ENCODE data around the gene MAP2.

DNA sequence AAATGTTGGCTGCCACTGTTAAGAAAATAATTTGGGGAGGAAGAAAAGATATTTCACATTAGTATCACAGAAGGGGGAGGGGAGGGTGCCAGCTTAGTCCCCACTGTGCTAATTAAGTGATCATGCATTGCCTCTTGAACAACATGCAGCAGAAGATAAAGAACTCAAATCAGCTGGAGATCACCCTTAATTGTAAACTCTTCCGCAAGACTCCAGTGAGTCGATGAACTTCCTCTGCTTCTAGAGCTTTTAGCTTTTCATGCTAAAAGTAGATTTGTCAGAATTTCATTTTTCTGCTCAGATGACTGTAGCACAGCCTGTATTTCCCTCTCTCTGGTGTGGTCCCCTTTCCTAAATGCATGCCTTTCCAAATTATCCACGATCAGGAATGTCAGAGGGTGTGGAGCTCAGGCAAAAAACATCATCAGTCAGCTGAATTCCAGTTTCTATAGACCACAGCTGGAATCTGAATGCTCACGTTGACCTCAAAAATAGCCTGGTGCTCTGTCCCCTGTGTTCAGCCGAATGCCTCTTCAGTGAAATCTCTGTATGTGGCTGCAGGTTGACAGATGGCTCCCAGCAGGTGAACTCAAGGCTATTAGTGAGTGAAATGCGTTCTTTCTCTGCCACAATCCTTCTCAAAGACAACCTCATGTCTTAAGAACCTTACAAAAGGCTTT is 191.0 kb downstream of the MAP2 start:
- TF ChIP-seq POLR2A (IDR thresholded peaks at IDR 0.05; ENCODE audit: low read depth, low read length) (no peak), EZH2 (IDR thresholded peaks at IDR 0.05; ENCODE audit: borderline replicate concordance, low read depth, low read length, severe bottlenecking) (no peak), POLR2AphosphoS5 (IDR thresholded peaks at IDR 0.05; ENCODE audit: insufficient read depth, low read depth, low read length) (no peak), FOS (IDR thresholded peaks at IDR 0.05; ENCODE audit: borderline replicate concordance, insufficient read depth, low read length) (no peak), JUN (IDR thresholded peaks at IDR 0.05; ENCODE audit: borderline replicate concordance, insufficient read depth, insufficient read length, low read depth) (no peak)
- TF ChIP-seq, protein P1, sequence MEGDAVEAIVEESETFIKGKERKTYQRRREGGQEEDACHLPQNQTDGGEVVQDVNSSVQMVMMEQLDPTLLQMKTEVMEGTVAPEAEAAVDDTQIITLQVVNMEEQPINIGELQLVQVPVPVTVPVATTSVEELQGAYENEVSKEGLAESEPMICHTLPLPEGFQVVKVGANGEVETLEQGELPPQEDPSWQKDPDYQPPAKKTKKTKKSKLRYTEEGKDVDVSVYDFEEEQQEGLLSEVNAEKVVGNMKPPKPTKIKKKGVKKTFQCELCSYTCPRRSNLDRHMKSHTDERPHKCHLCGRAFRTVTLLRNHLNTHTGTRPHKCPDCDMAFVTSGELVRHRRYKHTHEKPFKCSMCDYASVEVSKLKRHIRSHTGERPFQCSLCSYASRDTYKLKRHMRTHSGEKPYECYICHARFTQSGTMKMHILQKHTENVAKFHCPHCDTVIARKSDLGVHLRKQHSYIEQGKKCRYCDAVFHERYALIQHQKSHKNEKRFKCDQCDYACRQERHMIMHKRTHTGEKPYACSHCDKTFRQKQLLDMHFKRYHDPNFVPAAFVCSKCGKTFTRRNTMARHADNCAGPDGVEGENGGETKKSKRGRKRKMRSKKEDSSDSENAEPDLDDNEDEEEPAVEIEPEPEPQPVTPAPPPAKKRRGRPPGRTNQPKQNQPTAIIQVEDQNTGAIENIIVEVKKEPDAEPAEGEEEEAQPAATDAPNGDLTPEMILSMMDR (IDR thresholded peaks at IDR 0.05; ENCODE audit: extremely low read depth in 1 of 2, insufficient read depth in 1 of 2, low read depth in 1 of 2, low read length in 2 of 2): no peak
- TF ChIP-seq, protein P2, sequence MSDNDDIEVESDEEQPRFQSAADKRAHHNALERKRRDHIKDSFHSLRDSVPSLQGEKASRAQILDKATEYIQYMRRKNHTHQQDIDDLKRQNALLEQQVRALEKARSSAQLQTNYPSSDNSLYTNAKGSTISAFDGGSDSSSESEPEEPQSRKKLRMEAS (IDR thresholded peaks at IDR 0.05; ENCODE audit: insufficient read depth, insufficient read length): no peak

Data from endothelial cell of umbilical vein (primary cell).